ENCODE results near the gene GTPBP3.
"Not testable (repeated sequence)": the region's sequence is repeated elsewhere in the genome, so short reads cannot be mapped to it uniquely, and the experiment has no call there.

DNA sequence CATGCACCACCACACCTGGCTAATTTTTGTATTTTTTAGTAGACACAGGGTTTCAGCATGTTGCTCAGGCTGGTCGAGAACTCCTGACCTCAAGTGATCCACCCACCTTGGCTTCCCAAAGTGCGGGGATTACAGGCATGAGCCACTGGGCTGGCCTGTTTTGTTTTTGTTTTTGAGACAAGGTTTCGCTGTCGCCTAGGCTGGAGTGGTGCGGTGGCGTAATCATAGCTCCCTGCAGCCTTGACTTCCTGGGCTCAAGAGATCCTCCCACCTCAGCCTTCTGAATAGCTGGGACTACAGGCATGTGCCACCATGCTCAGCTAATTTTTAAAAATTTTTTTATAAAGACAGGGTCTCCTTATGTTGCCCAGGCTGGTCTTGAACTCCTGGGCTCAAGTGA, 41.8 kb upstream of the GTPBP3 start:
- TF ChIP-seq EZH2 (conservative IDR thresholded peaks at IDR 0.05; ENCODE audit: low read depth, low read length); RXRA (CRISPR knock-in tag; IDR thresholded peaks at IDR 0.05): not testable (repeated sequence)
- TF ChIP-seq, protein P1, sequence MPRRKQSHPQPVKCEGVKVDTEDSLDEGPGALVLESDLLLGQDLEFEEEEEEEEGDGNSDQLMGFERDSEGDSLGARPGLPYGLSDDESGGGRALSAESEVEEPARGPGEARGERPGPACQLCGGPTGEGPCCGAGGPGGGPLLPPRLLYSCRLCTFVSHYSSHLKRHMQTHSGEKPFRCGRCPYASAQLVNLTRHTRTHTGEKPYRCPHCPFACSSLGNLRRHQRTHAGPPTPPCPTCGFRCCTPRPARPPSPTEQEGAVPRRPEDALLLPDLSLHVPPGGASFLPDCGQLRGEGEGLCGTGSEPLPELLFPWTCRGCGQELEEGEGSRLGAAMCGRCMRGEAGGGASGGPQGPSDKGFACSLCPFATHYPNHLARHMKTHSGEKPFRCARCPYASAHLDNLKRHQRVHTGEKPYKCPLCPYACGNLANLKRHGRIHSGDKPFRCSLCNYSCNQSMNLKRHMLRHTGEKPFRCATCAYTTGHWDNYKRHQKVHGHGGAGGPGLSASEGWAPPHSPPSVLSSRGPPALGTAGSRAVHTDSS (CRISPR knock-in tag; conservative IDR thresholded peaks at IDR 0.05) = not testable (repeated sequence)
